Fibroblast of lung (primary cell): ENCODE measurements around the gene MYRFL. TPM values are rescaled to one million over a fixed set of nuclear protein-coding genes. Genes with fewer than 3 reads are reported as not detected.

Experiments
- DNase-seq, 2 donors: peaks; one replicate each; pipeline versions ENCODE4 v3.0.0 to v3.0.0-alpha.2; 2010; ENCODE audit warnings: low read depth in 2 of 2
- H2AFZ ChIP-seq: 2 replicates; pipeline ENCODE4 v1.5.1; 2012; ENCODE audit warnings: low read length, control low read depth, inconsistent platforms
- H3K27ac ChIP-seq: 2 replicates; pipeline ENCODE4 v1.5.1; 2011; ENCODE audit warnings: low read length, control low read depth; ENCODE audit not compliant: insufficient read depth
- H3K27me3 ChIP-seq: 2 replicates; pipeline ENCODE4 v1.5.1; 2011; ENCODE audit warnings: mild to moderate bottlenecking, low read length; ENCODE audit not compliant: control insufficient read depth, insufficient read depth
- H3K36me3 ChIP-seq: 2 replicates; pipeline ENCODE4 v1.5.1; 2011; ENCODE audit warnings: low read length; ENCODE audit not compliant: control insufficient read depth, insufficient read depth
- H3K4me1 ChIP-seq: 2 replicates; pipeline ENCODE4 v1.5.1; 2011; ENCODE audit warnings: low read length; ENCODE audit not compliant: control insufficient read depth, insufficient read depth; ENCODE audit errors: extremely low read depth
- H3K4me2 ChIP-seq: 2 replicates; pipeline ENCODE4 v1.5.1; 2011; ENCODE audit warnings: low read length, control low read depth; ENCODE audit not compliant: insufficient read depth; ENCODE audit errors: extremely low read depth
- H3K4me3 ChIP-seq, 4 experiments: fragments of 200-600 bp in 1 of 4; sonication (generic) in 1 of 4; replicated peaks in 1 of 4; 2 replicates each; pipeline ENCODE4 v1.5.1; 2011 to 2016; ENCODE audit warnings: low read length in 4 of 4, low read depth in 3 of 4, mild to moderate bottlenecking in 3 of 4, control low read depth in 2 of 4, inconsistent platforms in 1 of 4, mixed read lengths in 1 of 4; ENCODE audit not compliant: insufficient read depth in 1 of 4; ENCODE audit errors: control extremely low read depth in 1 of 4
- H3K79me2 ChIP-seq: 2 replicates; pipeline ENCODE4 v1.5.1; 2012; ENCODE audit warnings: mild to moderate bottlenecking, low read length, inconsistent platforms; ENCODE audit not compliant: control insufficient read depth, insufficient read depth
- H3K9ac ChIP-seq: 2 replicates; pipeline ENCODE4 v1.5.1; 2011; ENCODE audit warnings: mild to moderate bottlenecking, low read length, control low read depth; ENCODE audit not compliant: insufficient read depth
- H3K9me3 ChIP-seq: 2 replicates; pipeline ENCODE4 v1.5.1; 2012; ENCODE audit warnings: low read depth, low read length; ENCODE audit not compliant: control insufficient read depth, insufficient read depth
- H4K20me1 ChIP-seq: 2 replicates; pipeline ENCODE4 v1.5.1; 2011; ENCODE audit warnings: low read length; ENCODE audit not compliant: control insufficient read depth, insufficient read depth; ENCODE audit errors: extremely low read depth
- CTCF ChIP-seq, 2 donors: IDR thresholded peaks in 1 of 2; conservative IDR thresholded peaks in 1 of 2; 1 replicate in 1 of 2; 2 replicates in 1 of 2; pipeline ENCODE4 v1.5.1; 2011 to 2012; ENCODE audit warnings: low read length in 2 of 2, control low read depth in 1 of 2, inconsistent platforms in 1 of 2, low read depth in 1 of 2, mild to moderate bottlenecking in 1 of 2
- EZH2 ChIP-seq: IDR thresholded peaks from 2 replicates; pipeline ENCODE4 v1.5.1; 2012; ENCODE audit warnings: low read length, control low read depth, mild to moderate bottlenecking; ENCODE audit errors: missing control alignments
- polyA plus RNA-seq, 2 donors: library from polyadenylated mRNA; depleted of rRNA in 1 of 2; stranded (reverse) in 1 of 2; unstranded in 1 of 2; fragments of >200 nt; gene quantifications; 2 replicates each; pipeline ENCODE4 v1.2.1, GENCODE V29; 2011 to 2012; ENCODE audit warnings: missing spikeins in 1 of 2
- total RNA-seq: library from RNA; depleted of rRNA; stranded (reverse); fragments of >200 nt; gene quantifications from 2 replicates; pipeline ENCODE4 v1.2.1, GENCODE V29; 2014

The MYRFL gene
- total and polyA plus RNA-seq, 2 donors (not counting 1 experiment from before 2014, with no cell fraction given) = not detected

DNA sequence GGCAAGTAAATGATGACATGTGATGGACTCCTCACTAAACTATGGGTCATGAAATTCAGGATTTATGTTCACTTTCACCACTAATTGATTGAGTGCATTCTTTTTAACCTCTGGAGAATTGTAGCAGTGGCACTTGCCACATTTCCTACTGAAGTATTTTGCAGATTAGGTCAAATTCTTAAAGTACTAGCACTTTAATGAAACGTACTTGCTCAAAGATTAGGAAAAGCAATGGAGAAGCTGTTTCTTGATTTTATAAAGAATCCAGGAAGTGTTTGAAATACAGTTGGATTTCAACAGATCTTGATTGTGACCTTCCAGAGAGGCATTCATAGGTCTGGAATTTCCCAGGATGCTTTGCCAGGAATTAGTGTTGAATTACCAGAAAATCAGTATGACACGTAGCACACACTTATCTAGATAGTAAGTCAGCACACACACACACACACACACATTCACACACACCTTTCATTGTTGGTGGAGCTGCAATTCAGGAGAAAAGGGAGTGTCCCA lies 162.6 kb downstream of the MYRFL start:
- no peaks in the 10 kb centered on the region for H4K20me1 ChIP-seq
- peak; percentile 89 to 98 for DNase-seq
- H3K36me3 ChIP-seq = no peaks in the 10 kb centered on the region
- H3K4me2 ChIP-seq = peak overlapping the region; percentile 73
- no peaks in the 10 kb centered on the region for H3K9me3 ChIP-seq
- no peaks in the 10 kb centered on the region for H3K79me2 ChIP-seq
- H3K27me3 ChIP-seq = no peaks in the 10 kb centered on the region
- peak overlapping the region; percentile 60 for H2AFZ ChIP-seq
- peak overlapping the region; percentile 75 for H3K27ac ChIP-seq
- H3K9ac ChIP-seq = no peak overlapping the region
- TF ChIP-seq EZH2 = no peak
- TF ChIP-seq CTCF (conservative IDR thresholded peaks at IDR 0.05 in 1 of 2, IDR thresholded peaks at IDR 0.05 in 1 of 2; ENCODE audit: low read depth in 1 of 2, low read length in 2 of 2) = no peak
- no peak overlapping the region for H3K4me3 ChIP-seq
- peaks cover 7% of the 10 kb centered on the region for H3K4me1 ChIP-seq

GRCh38 chr12:69988481-69989321 lies 163.7 kb downstream of the MYRFL start:
- Histone ChIP-seq H3K36me3 (no peaks in the 10 kb centered on the region), H3K4me2 (peak overlapping the region; percentile 73), H3K9ac (peak overlapping the region; percentile 38), H3K4me1 (peaks cover 7% of the 10 kb centered on the region), H3K9me3 (no peaks in the 10 kb centered on the region), H3K79me2 (no peaks in the 10 kb centered on the region), H3K4me3 (peak overlapping the region in 1 of 4 experiments; percentile 24), H2AFZ (peak overlapping the region; percentile 83), H3K27ac (peak overlapping the region; percentile 75), H4K20me1 (no peaks in the 10 kb centered on the region), H3K27me3 (no peaks in the 10 kb centered on the region)
- DNase-seq = peak; percentile 25 to 76
- no peak for TF ChIP-seq EZH2
- TF ChIP-seq CTCF (conservative IDR thresholded peaks at IDR 0.05 in 1 of 2, IDR thresholded peaks at IDR 0.05 in 1 of 2; ENCODE audit: low read depth in 1 of 2, low read length in 2 of 2) = no peak

GRCh38 chr12:69991690-69992288 lies 166.8 kb downstream of the MYRFL start:
- Histone ChIP-seq H3K9me3 (no peaks in the 10 kb centered on the region), H3K27me3 (no peaks in the 10 kb centered on the region), H3K36me3 (no peaks in the 10 kb centered on the region), H4K20me1 (no peaks in the 10 kb centered on the region), H3K4me3 (no peak overlapping the region), H2AFZ (peak overlapping the region; percentile 8), H3K4me1 (peaks cover 7% of the 10 kb centered on the region), H3K4me2 (no peak overlapping the region), H3K79me2 (no peaks in the 10 kb centered on the region), H3K27ac (no peak overlapping the region), H3K9ac (no peak overlapping the region)
- DNase-seq = no peak
- no peak for TF ChIP-seq EZH2
- TF ChIP-seq CTCF (conservative IDR thresholded peaks at IDR 0.05 in 1 of 2, IDR thresholded peaks at IDR 0.05 in 1 of 2; ENCODE audit: low read depth in 1 of 2, low read length in 2 of 2) = no peak
